TTC549 (cell line): ENCODE measurements around the gene SMCO1.
"Not testable (repeated sequence)": the region's sequence is repeated elsewhere in the genome, so short reads cannot be mapped to it uniquely, and the experiment has no call there.

Experiments
- FAIRE-seq: peaks from 2 replicates; lab custom pipeline; 2012; peaks lifted over from hg19 to GRCh38; lab: Jason Lieb, UNC

Gene SMCO1

DNA sequence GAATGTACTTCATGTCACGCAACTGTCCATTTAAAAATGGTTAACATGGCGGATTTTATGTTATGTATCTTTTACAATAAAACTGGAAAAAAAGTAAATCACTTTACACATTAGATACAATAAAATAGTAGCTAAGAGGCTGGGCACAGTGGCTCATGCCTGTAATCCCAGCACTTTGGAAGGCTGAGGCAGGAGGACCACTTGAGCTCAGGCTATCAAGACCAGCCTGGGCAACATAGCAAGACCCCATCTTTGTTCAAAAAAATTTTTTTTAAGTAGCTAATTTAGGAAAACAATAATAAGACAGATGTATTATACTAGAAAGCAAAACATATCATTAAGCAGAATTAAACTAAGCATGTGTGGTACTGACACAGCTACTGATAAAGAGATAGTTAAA is 23.1 kb downstream of the SMCO1 start:
- FAIRE-seq: no peak

DNA sequence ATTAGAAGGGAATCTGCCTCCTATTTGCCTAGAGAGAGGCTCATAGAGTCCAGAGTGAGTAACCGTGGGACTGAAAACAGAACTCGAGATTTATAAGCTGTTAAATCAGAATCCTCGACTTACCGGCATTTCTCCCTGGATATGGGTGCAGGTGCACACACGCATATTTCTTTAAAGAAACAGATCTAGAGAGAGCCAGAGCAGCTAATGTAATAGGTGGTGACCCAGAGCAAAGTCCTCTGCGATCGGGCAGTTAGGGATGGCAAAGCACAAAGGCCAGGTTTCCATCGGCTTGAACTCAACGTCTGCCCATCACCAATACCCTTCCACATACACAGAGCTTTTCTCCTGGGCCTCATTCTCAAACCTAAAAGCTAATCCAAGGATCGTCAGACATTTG is 25.4 kb downstream of the SMCO1 start:
- FAIRE-seq: no peak

DNA sequence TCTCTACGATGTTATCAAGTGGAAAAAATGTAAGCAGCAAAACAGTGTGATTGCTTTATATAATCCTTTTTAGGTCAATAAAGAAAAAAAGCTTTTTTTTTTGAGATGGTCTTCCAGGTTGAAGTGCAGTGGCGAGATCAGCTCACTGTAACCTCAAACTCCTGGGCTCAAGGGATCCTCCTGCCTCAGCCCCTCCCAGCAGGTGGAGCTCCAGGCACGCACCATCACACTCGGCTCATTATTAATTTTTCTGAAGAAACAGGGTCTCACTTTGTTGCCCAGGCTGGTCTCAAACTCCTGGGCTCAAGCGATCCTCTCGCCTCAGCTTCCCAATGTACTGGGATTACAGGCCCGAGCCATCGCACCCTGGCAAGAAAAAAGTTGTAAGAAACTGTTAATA is 28.9 kb downstream of the SMCO1 start:
- no peak for FAIRE-seq

DNA sequence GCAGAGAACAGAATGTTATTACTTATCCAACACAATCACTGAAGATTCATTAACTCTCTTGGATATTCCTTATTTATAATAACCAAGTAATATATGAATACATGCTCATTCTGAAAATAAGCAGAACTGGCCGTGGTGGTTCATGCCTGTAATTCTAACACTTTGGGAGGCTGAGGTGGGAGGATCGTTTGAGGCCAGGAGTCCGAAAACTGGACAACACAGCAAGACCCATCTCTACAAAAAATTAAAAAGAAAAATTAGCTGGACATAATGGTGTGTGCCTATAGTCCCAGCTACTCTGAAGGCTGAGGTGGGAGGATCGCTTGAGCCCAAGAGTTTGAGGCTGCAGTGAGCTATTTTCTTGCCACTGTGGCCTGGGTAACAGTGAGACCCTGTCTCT is 37.5 kb downstream of the SMCO1 start:
- no peak for FAIRE-seq

DNA sequence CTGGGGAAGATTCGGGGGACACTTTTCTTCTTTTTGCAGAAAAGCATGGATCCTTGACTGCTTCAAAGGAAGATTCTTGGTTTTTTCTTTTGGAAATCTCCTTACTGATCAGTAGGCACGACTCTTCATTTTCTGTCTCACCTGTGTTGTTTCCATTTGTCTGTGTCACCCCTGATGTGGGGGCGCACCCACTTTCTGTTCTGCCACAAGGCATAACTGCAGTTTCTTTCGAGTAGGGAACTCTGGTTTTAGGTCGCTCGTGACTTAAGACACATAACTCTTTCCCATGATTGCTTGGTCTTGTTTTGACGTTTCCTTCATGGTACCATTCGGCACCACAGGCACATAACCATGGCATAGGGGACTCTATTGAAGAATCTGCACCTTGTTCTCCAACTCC is 42.9 kb downstream of the SMCO1 start:
- no peak for FAIRE-seq

DNA sequence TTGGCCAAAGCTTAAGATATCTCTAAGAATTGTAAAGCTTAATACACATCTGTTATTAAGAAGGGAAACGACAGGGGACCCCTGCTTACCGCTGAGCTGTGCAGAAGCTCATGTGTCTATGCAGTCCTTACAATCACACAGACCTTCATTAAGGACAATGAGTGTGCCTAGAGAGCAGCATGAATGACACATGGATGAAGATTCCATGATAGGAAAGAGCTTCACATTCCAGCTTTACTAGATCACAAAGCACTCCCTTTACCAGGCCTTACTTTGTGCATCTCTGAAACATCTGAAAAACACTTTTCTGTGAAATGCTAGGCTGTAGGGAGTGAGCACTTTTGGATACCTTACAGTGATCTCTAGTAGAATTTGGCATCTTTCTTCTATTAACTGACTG is 43.6 kb downstream of the SMCO1 start:
- FAIRE-seq: no peak

DNA sequence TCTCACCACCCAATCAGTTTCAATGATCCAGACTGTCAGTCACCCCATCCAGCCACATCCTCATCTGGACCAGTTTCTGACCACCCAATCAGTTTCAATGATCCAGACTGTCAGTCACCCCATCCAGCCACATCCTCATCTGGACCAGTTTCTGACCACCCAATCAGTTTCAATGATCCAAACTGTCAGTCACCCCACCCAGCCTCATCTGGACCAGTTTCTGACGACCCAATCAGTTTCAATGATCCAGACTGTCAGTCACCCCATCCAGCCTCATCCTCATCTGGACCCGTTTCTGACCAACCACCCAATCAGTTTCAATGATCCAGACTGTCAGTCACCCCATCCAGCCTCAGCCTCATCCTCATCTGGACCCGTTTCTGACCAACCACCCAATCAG is 45.0 kb downstream of the SMCO1 start:
- FAIRE-seq: not testable (repeated sequence)

DNA sequence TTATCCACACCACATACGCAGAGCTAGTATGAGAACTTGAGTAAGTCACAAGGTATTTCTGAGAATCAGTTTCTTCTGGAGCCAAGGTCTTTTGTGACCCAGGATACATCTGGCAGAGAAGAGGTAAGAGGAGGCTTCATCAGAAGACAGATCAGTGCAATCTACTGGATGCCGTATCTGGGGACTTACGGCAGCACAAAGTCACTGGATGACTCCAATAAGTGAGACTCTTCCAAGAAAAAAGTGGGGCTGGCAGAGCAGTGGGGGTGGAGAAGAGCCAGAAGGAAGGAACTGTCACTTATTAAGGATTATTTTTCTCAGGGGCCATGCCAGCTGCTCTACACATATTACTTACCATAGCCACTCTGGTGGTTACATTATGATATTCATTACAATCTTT is 51.3 kb downstream of the SMCO1 start:
- no peak for FAIRE-seq

DNA sequence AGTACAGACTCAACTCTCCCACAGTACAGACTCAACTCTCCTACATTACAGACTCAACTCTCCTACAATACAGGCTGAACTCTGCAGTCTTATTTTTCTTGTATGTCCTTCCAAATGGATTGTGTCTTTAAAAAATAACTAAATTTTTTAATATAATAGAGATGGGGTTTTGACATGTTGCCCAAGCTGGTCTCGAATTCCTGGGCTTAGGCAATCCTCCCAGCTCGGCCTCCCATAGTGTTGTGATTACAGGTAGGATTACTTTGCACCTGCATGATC is 51.7 kb downstream of the SMCO1 start:
- FAIRE-seq: no peak

DNA sequence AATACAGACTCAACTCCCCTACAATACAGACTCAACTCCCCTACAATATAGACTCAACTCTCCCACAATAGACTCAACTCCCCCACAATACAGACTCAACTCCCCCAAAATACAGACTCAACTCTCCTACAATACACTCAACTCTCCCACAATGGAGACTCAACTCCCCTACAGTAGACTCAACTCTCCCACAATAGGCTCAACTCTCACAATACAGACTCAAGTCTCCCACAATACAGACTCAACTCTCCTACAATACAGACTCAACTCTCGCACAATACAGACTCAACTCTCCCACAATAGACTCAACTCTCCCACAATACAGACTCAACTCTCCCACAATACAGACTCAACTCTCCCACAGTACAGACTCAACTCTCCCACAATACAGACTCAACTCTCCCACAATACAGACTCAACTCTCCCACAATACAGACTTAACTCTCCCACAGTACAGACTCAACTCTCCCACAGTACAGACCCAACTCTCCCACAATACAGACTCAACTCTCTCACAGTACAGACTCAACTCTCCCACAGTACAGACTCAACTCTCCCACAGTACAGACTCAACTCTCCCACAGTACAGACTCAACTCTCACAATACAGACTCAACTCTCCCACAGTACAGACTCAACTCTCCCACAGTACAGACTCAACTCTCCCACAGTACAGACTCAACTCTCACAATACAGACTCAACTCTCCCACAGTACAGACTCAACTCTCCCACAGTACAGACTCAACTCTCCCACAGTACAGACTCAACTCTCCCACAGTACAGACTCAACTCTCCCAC is 52.3 kb downstream of the SMCO1 start:
- FAIRE-seq: not testable (repeated sequence)

DNA sequence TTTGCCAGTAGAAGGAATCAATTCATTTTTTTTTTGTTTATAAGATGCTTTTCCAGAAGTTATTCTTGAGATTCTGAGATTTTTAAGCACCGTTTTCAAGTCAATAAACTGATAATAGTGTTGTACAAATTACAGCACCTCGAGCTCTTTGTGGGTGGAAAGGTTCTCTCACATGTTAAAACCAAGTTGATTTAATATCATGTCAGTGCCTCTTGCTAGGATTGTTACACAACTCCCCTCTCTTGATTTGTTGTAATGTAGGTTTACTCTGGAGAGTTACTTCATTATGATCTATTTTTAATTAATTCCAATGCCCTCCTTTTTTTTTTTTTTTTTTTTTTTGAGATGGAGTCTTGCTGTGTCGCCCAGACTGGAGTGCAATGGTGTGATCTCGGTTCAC is 57.1 kb downstream of the SMCO1 start:
- FAIRE-seq: no peak

DNA sequence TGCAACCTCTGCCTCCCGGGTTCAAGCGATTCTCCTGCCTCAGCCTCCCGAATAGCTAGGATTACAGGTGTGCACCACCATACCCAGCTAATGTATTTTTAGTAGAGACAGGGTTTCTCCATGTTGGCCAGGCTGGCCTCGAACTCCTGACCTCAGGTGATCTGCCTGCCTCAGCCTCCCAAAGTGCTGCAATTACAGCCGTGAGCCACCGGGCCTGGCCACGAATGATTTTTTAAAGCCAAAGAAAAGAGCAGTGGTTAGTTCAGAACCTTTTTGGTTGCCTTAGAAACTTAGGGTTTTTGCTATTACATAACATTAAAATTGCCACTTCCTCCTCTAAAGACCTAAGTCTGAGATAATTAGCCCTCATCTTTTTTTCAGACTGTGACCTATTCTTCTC is 57.7 kb downstream of the SMCO1 start:
- not testable (repeated sequence) for FAIRE-seq
